ENCODE data around the gene GUCY2F. TPM values are rescaled to one million over a fixed set of nuclear protein-coding genes. Genes with fewer than 3 reads are reported as not detected.
A peak's percentile ranks its signal among the peaks of the same experiment; 100 is the strongest.

GUCY2F gene
- total RNA-seq, 1 experiment from 2014 or later = not detected

DNA sequence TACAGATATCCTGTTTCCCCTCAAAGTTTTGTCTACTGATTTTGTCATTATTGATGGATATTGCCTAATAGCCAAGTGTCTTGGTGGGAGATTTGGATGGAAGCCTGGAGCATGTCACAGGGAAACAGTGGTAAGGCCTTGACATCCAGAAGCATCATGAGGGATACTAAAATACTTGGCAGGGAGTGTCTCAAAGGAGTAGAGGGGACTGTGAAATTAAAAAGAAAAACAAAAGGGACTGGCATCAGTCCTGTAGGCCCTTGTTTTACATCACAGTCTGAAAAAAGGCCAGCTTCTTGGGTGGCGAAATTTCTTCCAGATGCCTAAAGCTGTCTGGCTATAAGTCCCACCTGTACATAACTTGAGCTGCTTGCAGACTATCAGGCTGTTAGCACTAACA lies 83.8 kb downstream of the GUCY2F start:
- intact Hi-C loops (cut with micrococcal nuclease; ENCODE audit: unreplicated experiment) = no loop called here
- ChIA-PET POLR2A (no interaction called here), CTCF (no interaction called here)
- BruUV-seq (replicated peaks) = no TSS peak
- Mint-ChIP-seq H3K9me3 (ENCODE audit: unreplicated experiment) (no peaks in the 10 kb centered on the region), H3K4me3 (ENCODE audit: unreplicated experiment) (no peak overlapping the region), H3K27me3 (ENCODE audit: insufficient read depth, unreplicated experiment) (peaks cover 22% of the 10 kb centered on the region), H3K4me1 (ENCODE audit: low read depth, unreplicated experiment) (no peaks in the 10 kb centered on the region), H3K27ac (ENCODE audit: unreplicated experiment) (no peak overlapping the region), H3K36me3 (ENCODE audit: insufficient read depth, unreplicated experiment) (no peaks in the 10 kb centered on the region)
- no peaks in the 10 kb centered on the region; the same call in none of the 2 replicates for H3K27me3 ChIP-seq (replicated peaks; ENCODE audit: control insufficient read depth, insufficient read depth, low read length)
- DNase-seq = no peak
- TF ChIP-seq, protein P1, sequence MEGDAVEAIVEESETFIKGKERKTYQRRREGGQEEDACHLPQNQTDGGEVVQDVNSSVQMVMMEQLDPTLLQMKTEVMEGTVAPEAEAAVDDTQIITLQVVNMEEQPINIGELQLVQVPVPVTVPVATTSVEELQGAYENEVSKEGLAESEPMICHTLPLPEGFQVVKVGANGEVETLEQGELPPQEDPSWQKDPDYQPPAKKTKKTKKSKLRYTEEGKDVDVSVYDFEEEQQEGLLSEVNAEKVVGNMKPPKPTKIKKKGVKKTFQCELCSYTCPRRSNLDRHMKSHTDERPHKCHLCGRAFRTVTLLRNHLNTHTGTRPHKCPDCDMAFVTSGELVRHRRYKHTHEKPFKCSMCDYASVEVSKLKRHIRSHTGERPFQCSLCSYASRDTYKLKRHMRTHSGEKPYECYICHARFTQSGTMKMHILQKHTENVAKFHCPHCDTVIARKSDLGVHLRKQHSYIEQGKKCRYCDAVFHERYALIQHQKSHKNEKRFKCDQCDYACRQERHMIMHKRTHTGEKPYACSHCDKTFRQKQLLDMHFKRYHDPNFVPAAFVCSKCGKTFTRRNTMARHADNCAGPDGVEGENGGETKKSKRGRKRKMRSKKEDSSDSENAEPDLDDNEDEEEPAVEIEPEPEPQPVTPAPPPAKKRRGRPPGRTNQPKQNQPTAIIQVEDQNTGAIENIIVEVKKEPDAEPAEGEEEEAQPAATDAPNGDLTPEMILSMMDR (IDR thresholded peaks at IDR 0.05; ENCODE audit: insufficient read depth in 1 of 2, low read depth in 1 of 2, low read length in 1 of 2, severe bottlenecking in 1 of 2, unreplicated experiment in 1 of 2) = no peak
- H3K4me3 ChIP-seq (ENCODE audit: low read depth, low read length) = no peak overlapping the region
- no peaks in the 10 kb centered on the region for H3K36me3 ChIP-seq (ENCODE audit: control insufficient read depth, insufficient read depth, low read length)
- no peaks in the 10 kb centered on the region for H3K4me1 ChIP-seq
- no peaks in the 10 kb centered on the region for H3K9me3 ChIP-seq

DNA sequence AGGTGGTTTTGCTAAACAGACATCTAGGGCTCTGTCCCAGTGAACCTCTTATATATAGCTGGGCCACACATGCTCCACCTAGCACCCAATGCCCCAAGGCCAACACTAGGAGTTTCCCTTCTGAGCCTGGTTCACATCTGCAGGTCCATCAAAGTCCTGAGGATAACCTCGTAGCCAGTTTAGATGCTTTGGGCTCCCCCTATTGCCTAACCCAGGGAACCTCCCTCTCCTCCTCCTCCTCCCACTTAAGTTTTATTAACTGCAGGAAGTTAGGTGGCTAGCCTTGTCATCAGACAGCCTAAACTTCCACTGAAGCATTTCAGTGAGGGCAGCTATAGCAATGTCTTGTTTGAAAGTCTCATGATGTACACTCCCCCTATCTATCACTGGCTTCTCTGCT lies 88.0 kb downstream of the GUCY2F start:
- Histone ChIP-seq H3K36me3 (ENCODE audit: control insufficient read depth, insufficient read depth, low read length) (no peaks in the 10 kb centered on the region), H3K27me3 (replicated peaks; ENCODE audit: control insufficient read depth, insufficient read depth, low read length) (no peaks in the 10 kb centered on the region; the same call in none of the 2 replicates), H3K4me3 (ENCODE audit: low read depth, low read length) (no peak overlapping the region), H3K4me1 (no peaks in the 10 kb centered on the region), H3K9me3 (no peaks in the 10 kb centered on the region)
- Mint-ChIP-seq H3K4me1 (ENCODE audit: low read depth, unreplicated experiment) (peaks cover 6% of the 10 kb centered on the region), H3K9me3 (ENCODE audit: unreplicated experiment) (no peaks in the 10 kb centered on the region), H3K4me3 (ENCODE audit: unreplicated experiment) (no peak overlapping the region), H3K27me3 (ENCODE audit: insufficient read depth, unreplicated experiment) (peaks cover 5% of the 10 kb centered on the region), H3K27ac (ENCODE audit: unreplicated experiment) (no peak overlapping the region), H3K36me3 (ENCODE audit: insufficient read depth, unreplicated experiment) (no peaks in the 10 kb centered on the region)
- DNase-seq = peak; percentile 0 to 22
- TF ChIP-seq, protein P1 (IDR thresholded peaks at IDR 0.05; ENCODE audit: insufficient read depth in 1 of 2, low read depth in 1 of 2, low read length in 1 of 2, severe bottlenecking in 1 of 2, unreplicated experiment in 1 of 2) = no peak
- no TSS peak for BruUV-seq (replicated peaks)
- intact Hi-C loops (cut with micrococcal nuclease; ENCODE audit: unreplicated experiment) = no loop called here
- ChIA-PET POLR2A (no interaction called here), CTCF (no interaction called here)

DNA sequence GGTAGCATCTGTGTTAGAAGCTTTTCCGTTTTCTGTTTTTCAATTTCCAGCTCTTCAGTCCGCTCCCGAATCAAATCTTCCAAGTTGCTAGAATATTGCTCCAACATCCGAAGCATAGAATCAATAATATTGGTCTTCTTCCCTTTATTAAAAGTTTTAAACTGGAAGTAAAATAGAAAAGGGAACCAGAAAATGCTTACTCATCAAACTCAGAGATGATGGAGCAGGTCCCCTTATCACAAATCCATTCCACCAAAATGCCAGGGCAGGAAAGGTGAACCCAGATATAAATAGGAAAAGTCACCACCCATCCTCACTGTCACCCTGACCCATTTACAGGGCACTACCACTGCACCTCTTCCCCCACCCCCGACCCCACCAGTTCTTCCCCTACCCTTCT lies 89.0 kb downstream of the GUCY2F start:
- no peaks in the 10 kb centered on the region for H3K4me1 ChIP-seq
- POLR2A ChIA-PET = no interaction called here
- Mint-ChIP-seq H3K4me3 (ENCODE audit: unreplicated experiment) (no peak overlapping the region), H3K27ac (ENCODE audit: unreplicated experiment) (no peak overlapping the region), H3K9me3 (ENCODE audit: unreplicated experiment) (no peaks in the 10 kb centered on the region), H3K36me3 (ENCODE audit: insufficient read depth, unreplicated experiment) (no peaks in the 10 kb centered on the region), H3K4me1 (ENCODE audit: low read depth, unreplicated experiment) (peaks cover 6% of the 10 kb centered on the region), H3K27me3 (ENCODE audit: insufficient read depth, unreplicated experiment) (peaks cover 3% of the 10 kb centered on the region)
- no TSS peak for BruUV-seq (replicated peaks)
- H3K4me3 ChIP-seq (ENCODE audit: low read depth, low read length) = no peak overlapping the region
- DNase-seq = no peak
- CTCF ChIA-PET = no interaction called here
- no peaks in the 10 kb centered on the region for H3K36me3 ChIP-seq (ENCODE audit: control insufficient read depth, insufficient read depth, low read length)
- intact Hi-C loops (cut with micrococcal nuclease; ENCODE audit: unreplicated experiment) = no loop called here
- TF ChIP-seq, protein P1 (IDR thresholded peaks at IDR 0.05; ENCODE audit: insufficient read depth in 1 of 2, low read depth in 1 of 2, low read length in 1 of 2, severe bottlenecking in 1 of 2, unreplicated experiment in 1 of 2) = no peak
- no peaks in the 10 kb centered on the region; the same call in 1 of the 2 replicates for H3K27me3 ChIP-seq (replicated peaks; ENCODE audit: control insufficient read depth, insufficient read depth, low read length)
- H3K9me3 ChIP-seq = no peaks in the 10 kb centered on the region
